ENCODE results near the gene ZNF155. TPM values are rescaled to one million over a fixed set of nuclear protein-coding genes. Genes with fewer than 3 reads are reported as not detected.

The ZNF155 gene
- polyA plus RNA-seq, 1 donor from 2014 or later, result 17.5 TPM

GRCh38 chr19:44010468-44010867 is 26.5 kb downstream of the ZNF155 start:
- Histone ChIP-seq H2AFZ (ENCODE audit: low read depth, low read length) (no peak overlapping the region), H3K36me3 (ENCODE audit: insufficient read depth, low read length) (peaks cover 41% of the 10 kb centered on the region), H4K20me1 (ENCODE audit: insufficient read depth) (no peaks in the 10 kb centered on the region), H3K9me3 (ENCODE audit: low read length) (peaks cover 11% of the 10 kb centered on the region), H3F3A (ENCODE audit: insufficient read depth, low read length, poor library complexity, severe bottlenecking) (no peaks in the 10 kb centered on the region), H3K9ac (ENCODE audit: low read length) (no peak overlapping the region), H3K4me3 (ENCODE audit: low read length) (no peak overlapping the region), H3K4me2 (ENCODE audit: low read length) (no peak overlapping the region), H3K79me2 (replicated peaks; ENCODE audit: insufficient read depth, low read length) (no peaks in the 10 kb centered on the region), H3K9me2 (ENCODE audit: insufficient read depth, low read length) (no peaks in the 10 kb centered on the region), H3K27ac (ENCODE audit: low read length) (no peak overlapping the region), H3K27me3 (ENCODE audit: insufficient read depth, low read depth, low read length) (no peaks in the 10 kb centered on the region)
- TF ChIP-seq RAD21 (conservative IDR thresholded peaks at IDR 0.05), result no peak
- no peak for TF ChIP-seq MXI1 (conservative IDR thresholded peaks at IDR 0.05; ENCODE audit: poor library complexity, severe bottlenecking)
- TF ChIP-seq TAF1 (IDR thresholded peaks at IDR 0.05; ENCODE audit: low read depth), result no peak
- TF ChIP-seq REST (IDR thresholded peaks at IDR 0.05; ENCODE audit: borderline replicate concordance), result no peak
- TF ChIP-seq POLR2AphosphoS5 (IDR thresholded peaks at IDR 0.05), result no peak
- TF ChIP-seq SMC3 (conservative IDR thresholded peaks at IDR 0.05; ENCODE audit: poor library complexity), result no peak
- no peak for TF ChIP-seq EZH2 (IDR thresholded peaks at IDR 0.05; ENCODE audit: borderline replicate concordance, insufficient read depth, low read length, poor library complexity, severe bottlenecking)
- TF ChIP-seq EP300 (conservative IDR thresholded peaks at IDR 0.05; ENCODE audit: poor library complexity, severe bottlenecking), result no peak
- TF ChIP-seq CTCF (IDR thresholded peaks at IDR 0.05; ENCODE audit: poor library complexity, severe bottlenecking), result no peak

- H3K4me3 ChIP-seq (ENCODE audit: low read length), result no peak overlapping the region
- H3K9me3 ChIP-seq (ENCODE audit: low read length), result no peaks in the 10 kb centered on the region
- H3K9me2 ChIP-seq (ENCODE audit: insufficient read depth, low read length), result no peaks in the 10 kb centered on the region
- H3K9ac ChIP-seq (ENCODE audit: low read length), result no peak overlapping the region
- H3K79me2 ChIP-seq (replicated peaks; ENCODE audit: insufficient read depth, low read length), result no peaks in the 10 kb centered on the region
- H3K27me3 ChIP-seq (ENCODE audit: insufficient read depth, low read depth, low read length), result no peaks in the 10 kb centered on the region
- no peak overlapping the region for H2AFZ ChIP-seq (ENCODE audit: low read depth, low read length)
- no peaks in the 10 kb centered on the region for H3K36me3 ChIP-seq (ENCODE audit: insufficient read depth, low read length)
- H3K4me2 ChIP-seq (ENCODE audit: low read length), result no peak overlapping the region
- H4K20me1 ChIP-seq (ENCODE audit: insufficient read depth), result no peaks in the 10 kb centered on the region
- no peak overlapping the region for H3K27ac ChIP-seq (ENCODE audit: low read length)
- no peak for TF ChIP-seq EP300 (conservative IDR thresholded peaks at IDR 0.05; ENCODE audit: poor library complexity, severe bottlenecking)
- TF ChIP-seq TAF1 (IDR thresholded peaks at IDR 0.05; ENCODE audit: low read depth), result no peak
- no peak for TF ChIP-seq REST (IDR thresholded peaks at IDR 0.05; ENCODE audit: borderline replicate concordance)
- no peak for TF ChIP-seq EZH2 (IDR thresholded peaks at IDR 0.05; ENCODE audit: borderline replicate concordance, insufficient read depth, low read length, poor library complexity, severe bottlenecking)
- TF ChIP-seq RAD21 (conservative IDR thresholded peaks at IDR 0.05), result no peak
- TF ChIP-seq CTCF (IDR thresholded peaks at IDR 0.05; ENCODE audit: poor library complexity, severe bottlenecking), result no peak
- TF ChIP-seq POLR2AphosphoS5 (IDR thresholded peaks at IDR 0.05), result no peak
- no peak for TF ChIP-seq MXI1 (conservative IDR thresholded peaks at IDR 0.05; ENCODE audit: poor library complexity, severe bottlenecking)
- no peak for TF ChIP-seq SMC3 (conservative IDR thresholded peaks at IDR 0.05; ENCODE audit: poor library complexity)
- no peaks in the 10 kb centered on the region for H3F3A ChIP-seq (ENCODE audit: insufficient read depth, low read length, poor library complexity, severe bottlenecking)
These were observed 35.5 kb downstream of the ZNF155 start for GRCh38 chr19:44019498-44019897.
